ENCODE measurements around the gene ARMC12.
"Not testable (repeated sequence)": the region's sequence is repeated elsewhere in the genome, so short reads cannot be mapped to it uniquely, and the experiment has no call there.

The ARMC12 gene

DNA sequence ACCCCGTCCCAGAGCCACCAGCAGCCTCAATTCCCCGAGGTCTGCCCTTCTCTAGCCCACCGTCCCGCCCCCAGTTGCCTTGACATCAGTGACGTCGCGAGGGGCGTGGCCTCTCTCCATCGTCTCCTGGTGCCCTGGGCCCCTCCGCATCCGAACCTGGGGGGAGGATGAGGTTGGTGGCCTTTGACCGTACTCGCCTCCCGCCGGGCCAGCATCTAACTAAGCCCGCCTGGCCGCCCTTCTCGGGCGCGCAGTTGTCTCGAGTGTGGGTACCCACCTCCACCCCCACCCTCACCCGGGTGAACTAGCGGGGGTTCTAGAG, 5.5 kb upstream of the ARMC12 start:
- H4K20me1 ChIP-seq (ENCODE audit: insufficient read depth): no peaks in the 10 kb centered on the region
- H3K36me3 ChIP-seq (ENCODE audit: insufficient read depth): no peaks in the 10 kb centered on the region
- H3K79me2 ChIP-seq (ENCODE audit: insufficient read depth, low read depth): no peaks in the 10 kb centered on the region
- TF ChIP-seq, protein P1, sequence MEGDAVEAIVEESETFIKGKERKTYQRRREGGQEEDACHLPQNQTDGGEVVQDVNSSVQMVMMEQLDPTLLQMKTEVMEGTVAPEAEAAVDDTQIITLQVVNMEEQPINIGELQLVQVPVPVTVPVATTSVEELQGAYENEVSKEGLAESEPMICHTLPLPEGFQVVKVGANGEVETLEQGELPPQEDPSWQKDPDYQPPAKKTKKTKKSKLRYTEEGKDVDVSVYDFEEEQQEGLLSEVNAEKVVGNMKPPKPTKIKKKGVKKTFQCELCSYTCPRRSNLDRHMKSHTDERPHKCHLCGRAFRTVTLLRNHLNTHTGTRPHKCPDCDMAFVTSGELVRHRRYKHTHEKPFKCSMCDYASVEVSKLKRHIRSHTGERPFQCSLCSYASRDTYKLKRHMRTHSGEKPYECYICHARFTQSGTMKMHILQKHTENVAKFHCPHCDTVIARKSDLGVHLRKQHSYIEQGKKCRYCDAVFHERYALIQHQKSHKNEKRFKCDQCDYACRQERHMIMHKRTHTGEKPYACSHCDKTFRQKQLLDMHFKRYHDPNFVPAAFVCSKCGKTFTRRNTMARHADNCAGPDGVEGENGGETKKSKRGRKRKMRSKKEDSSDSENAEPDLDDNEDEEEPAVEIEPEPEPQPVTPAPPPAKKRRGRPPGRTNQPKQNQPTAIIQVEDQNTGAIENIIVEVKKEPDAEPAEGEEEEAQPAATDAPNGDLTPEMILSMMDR (conservative IDR thresholded peaks at IDR 0.05; ENCODE audit: low read depth, low read length): no peak
- H3K27me3 ChIP-seq (ENCODE audit: insufficient read depth, low read depth): no peaks in the 10 kb centered on the region
- H3K4me3 ChIP-seq (IDR thresholded peaks at IDR 0.05; ENCODE audit: insufficient read depth, low read depth, low read length): no peak overlapping the region
- H3K4me2 ChIP-seq: peak overlapping the region; percentile 77
- peak overlapping the region; percentile 82 for H2AFZ ChIP-seq (ENCODE audit: low read depth)
- H3K9ac ChIP-seq: peak overlapping the region; percentile 86
- H3K4me1 ChIP-seq (ENCODE audit: low read depth, poor library complexity, severe bottlenecking): peaks cover 72% of the 10 kb centered on the region
- H3K27ac ChIP-seq: peak overlapping the region; percentile 96

DNA sequence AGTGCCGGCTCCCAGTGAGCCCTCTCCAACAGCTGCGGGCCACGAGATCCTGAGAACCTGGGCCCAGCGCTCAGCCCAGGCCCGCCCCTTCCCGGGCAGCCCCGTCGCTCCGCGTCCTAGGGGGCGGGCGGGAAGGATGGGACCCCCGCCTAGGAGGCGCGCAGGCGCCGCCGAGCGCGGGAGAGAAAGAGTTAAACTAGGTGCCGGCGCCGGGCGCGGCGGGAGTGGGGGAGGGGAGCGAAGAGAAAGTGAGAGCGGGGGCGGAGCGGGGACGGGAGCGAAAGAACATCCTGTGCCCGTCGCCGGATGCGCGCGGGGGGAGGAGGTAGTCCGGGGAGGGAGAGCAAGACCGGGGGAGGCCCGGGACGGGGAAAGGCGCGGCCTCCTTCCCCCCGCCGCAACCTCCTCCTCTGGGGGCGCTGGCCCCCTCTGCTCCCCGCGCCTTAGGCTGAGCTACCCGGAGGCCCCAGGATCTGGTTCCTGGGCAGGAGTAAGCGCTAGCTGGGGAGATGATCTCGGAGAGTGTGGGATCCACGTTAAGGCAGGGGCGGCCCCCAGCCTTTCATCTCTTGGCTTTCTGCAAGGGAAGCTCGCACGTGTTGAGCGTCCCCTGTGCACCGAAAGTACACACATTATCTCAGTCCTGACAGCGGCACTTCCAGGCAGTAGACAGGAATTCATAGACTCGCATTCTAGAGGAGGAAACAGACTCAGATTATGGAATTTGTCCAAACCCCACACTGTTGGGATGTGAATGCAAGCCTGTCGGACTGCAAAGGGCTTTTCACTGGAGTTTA, 4.9 kb upstream of the ARMC12 start:
- Histone ChIP-seq H3K4me2 (peak overlapping the region; percentile 77), H3K27me3 (ENCODE audit: insufficient read depth, low read depth) (no peaks in the 10 kb centered on the region), H3K27ac (peak overlapping the region; percentile 96), H3K4me1 (ENCODE audit: low read depth, poor library complexity, severe bottlenecking) (peaks cover 67% of the 10 kb centered on the region), H4K20me1 (ENCODE audit: insufficient read depth) (no peaks in the 10 kb centered on the region), H3K9ac (peak overlapping the region; percentile 86), H2AFZ (ENCODE audit: low read depth) (peak overlapping the region; percentile 82), H3K4me3 (IDR thresholded peaks at IDR 0.05; ENCODE audit: insufficient read depth, low read depth, low read length) (no peak overlapping the region), H3K79me2 (ENCODE audit: insufficient read depth, low read depth) (no peaks in the 10 kb centered on the region), H3K36me3 (ENCODE audit: insufficient read depth) (no peaks in the 10 kb centered on the region)
- TF ChIP-seq, protein P1 (conservative IDR thresholded peaks at IDR 0.05; ENCODE audit: low read depth, low read length): no peak

DNA sequence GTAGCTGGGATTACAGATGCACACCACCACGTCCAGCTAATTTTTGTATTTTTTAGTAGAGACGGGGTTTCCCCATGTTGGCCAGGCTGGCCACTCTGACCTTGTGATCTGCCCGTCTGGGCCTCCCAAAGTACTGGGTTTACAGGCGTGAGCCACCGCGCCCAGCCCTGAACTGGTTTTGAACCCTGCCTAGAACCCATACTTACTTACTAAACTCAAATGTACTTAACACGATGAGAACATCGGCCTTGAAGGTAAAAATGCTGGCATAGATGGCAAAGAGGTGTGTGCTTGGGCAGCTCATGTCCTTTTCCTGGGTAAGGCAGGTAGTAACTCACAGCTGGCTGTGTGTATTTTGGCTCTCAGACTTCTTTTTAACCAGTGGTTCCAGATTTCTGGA, 3.2 kb upstream of the ARMC12 start:
- Histone ChIP-seq H3K4me1 (ENCODE audit: low read depth, poor library complexity, severe bottlenecking) (peaks cover 63% of the 10 kb centered on the region), H2AFZ (ENCODE audit: low read depth) (no peak overlapping the region), H3K27ac (no peak overlapping the region), H3K4me2 (no peak overlapping the region), H3K27me3 (ENCODE audit: insufficient read depth, low read depth) (no peaks in the 10 kb centered on the region), H4K20me1 (ENCODE audit: insufficient read depth) (no peaks in the 10 kb centered on the region), H3K36me3 (ENCODE audit: insufficient read depth) (no peaks in the 10 kb centered on the region), H3K9ac (no peak overlapping the region), H3K79me2 (ENCODE audit: insufficient read depth, low read depth) (no peaks in the 10 kb centered on the region), H3K4me3 (IDR thresholded peaks at IDR 0.05; ENCODE audit: insufficient read depth, low read depth, low read length) (no peak overlapping the region)
- TF ChIP-seq, protein P1 (conservative IDR thresholded peaks at IDR 0.05; ENCODE audit: low read depth, low read length): no peak

DNA sequence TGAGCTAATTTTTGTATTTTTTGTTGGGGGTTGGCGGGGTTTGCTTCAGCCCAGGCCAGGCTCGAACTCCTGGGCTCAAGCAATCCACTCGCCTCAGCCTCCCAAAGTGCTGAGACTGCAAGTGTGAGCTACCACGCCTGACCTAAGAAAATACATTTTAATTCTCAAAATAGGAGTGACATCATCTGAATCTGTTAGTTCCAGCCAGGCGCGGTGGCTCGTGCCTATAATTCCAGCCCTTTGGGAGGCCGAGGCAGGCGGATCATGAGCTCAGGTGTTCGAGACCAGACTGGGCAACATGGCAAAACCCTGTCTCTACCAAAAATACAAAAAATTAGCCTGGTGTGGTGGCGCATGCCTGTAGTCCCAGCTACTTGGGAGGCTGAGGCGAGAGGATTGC, 2.5 kb upstream of the ARMC12 start:
- H3K27ac ChIP-seq; H3K79me2 ChIP-seq (ENCODE audit: insufficient read depth, low read depth); H3K4me2 ChIP-seq; H3K27me3 ChIP-seq (ENCODE audit: insufficient read depth, low read depth); H2AFZ ChIP-seq (ENCODE audit: low read depth); H4K20me1 ChIP-seq (ENCODE audit: insufficient read depth); H3K9ac ChIP-seq; H3K4me3 ChIP-seq (IDR thresholded peaks at IDR 0.05; ENCODE audit: insufficient read depth, low read depth, low read length); H3K36me3 ChIP-seq (ENCODE audit: insufficient read depth): not testable (repeated sequence)
- peaks cover 59% of the 10 kb centered on the region for H3K4me1 ChIP-seq (ENCODE audit: low read depth, poor library complexity, severe bottlenecking)

DNA sequence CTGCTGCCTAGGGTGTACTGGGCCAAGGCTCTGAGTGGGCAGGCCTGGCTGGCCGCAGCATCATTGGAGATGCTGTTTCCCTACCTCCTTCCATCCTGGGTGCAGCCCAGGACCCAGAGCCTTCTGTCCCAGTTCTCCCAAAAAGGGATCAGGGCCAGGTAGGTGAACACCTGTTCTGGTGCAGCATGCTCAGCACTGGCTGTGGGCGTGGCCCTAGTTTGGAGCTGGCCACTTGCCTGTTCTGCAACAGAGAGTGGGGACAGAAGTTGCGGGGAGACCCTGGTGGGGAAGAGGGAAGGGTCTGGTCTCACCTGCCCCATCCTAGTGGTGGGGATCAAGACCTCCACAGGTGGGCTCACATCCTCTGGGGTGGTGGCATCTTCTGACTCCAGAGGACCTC, 1.4 kb upstream of the ARMC12 start:
- Histone ChIP-seq H3K4me3 (IDR thresholded peaks at IDR 0.05; ENCODE audit: insufficient read depth, low read depth, low read length) (no peak overlapping the region), H3K79me2 (ENCODE audit: insufficient read depth, low read depth) (no peaks in the 10 kb centered on the region), H3K4me1 (ENCODE audit: low read depth, poor library complexity, severe bottlenecking) (peaks cover 55% of the 10 kb centered on the region), H3K4me2 (no peak overlapping the region), H3K36me3 (ENCODE audit: insufficient read depth) (no peaks in the 10 kb centered on the region), H4K20me1 (ENCODE audit: insufficient read depth) (no peaks in the 10 kb centered on the region), H3K9ac (no peak overlapping the region), H2AFZ (ENCODE audit: low read depth) (no peak overlapping the region), H3K27me3 (ENCODE audit: insufficient read depth, low read depth) (no peaks in the 10 kb centered on the region), H3K27ac (no peak overlapping the region)
- TF ChIP-seq, protein P1 (conservative IDR thresholded peaks at IDR 0.05; ENCODE audit: low read depth, low read length): no peak
